H9 (cell line): ENCODE results near the gene GM2A. TPM values are rescaled to one million over a fixed set of nuclear protein-coding genes. Genes with fewer than 3 reads are reported as not detected.

Source experiments
- DNase-seq: peaks from one replicate; pipeline ENCODE4 v3.0.0-alpha.2; 2017
- H2AFZ ChIP-seq: one replicate; pipeline ENCODE4 v1.6.1; 2013; ENCODE audit warnings: mild to moderate bottlenecking, low read length, control low read depth, moderate library complexity
- H2AK5ac ChIP-seq: 2 replicates; pipeline ENCODE4 v1.6.1; 2013; ENCODE audit warnings: low read length, control low read depth, mixed read lengths; ENCODE audit not compliant: insufficient read length
- H2BK120ac ChIP-seq: one replicate; pipeline ENCODE4 v1.6.1; 2013; ENCODE audit warnings: low read depth, mild to moderate bottlenecking, low read length, control low read depth, inconsistent platforms; ENCODE audit not compliant: poor library complexity, severe bottlenecking
- H2BK12ac ChIP-seq: 2 replicates; pipeline ENCODE4 v1.6.1; 2013; ENCODE audit warnings: low read length, control low read depth, mixed read lengths, low read depth; ENCODE audit not compliant: insufficient read length
- H2BK15ac ChIP-seq: 2 replicates; pipeline ENCODE4 v1.6.1; 2013; ENCODE audit warnings: low read depth, low read length, control low read depth
- H2BK20ac ChIP-seq: one replicate; pipeline ENCODE4 v1.6.1; 2013; ENCODE audit warnings: low read depth, mild to moderate bottlenecking, low read length, control low read depth, inconsistent platforms; ENCODE audit not compliant: poor library complexity, severe bottlenecking
- H2BK5ac ChIP-seq: 2 replicates; pipeline ENCODE4 v1.6.1; 2013; ENCODE audit warnings: low read length, control low read depth, mixed read lengths; ENCODE audit not compliant: insufficient read length
- H3K14ac ChIP-seq: 2 replicates; pipeline ENCODE4 v1.6.1; 2013; ENCODE audit warnings: low read length, control low read depth; ENCODE audit not compliant: insufficient read depth
- H3K18ac ChIP-seq: 2 replicates; pipeline ENCODE4 v1.6.1; 2013; ENCODE audit warnings: low read depth, mild to moderate bottlenecking, mixed read lengths, low read length, control low read depth; ENCODE audit not compliant: insufficient read length
- H3K23ac ChIP-seq: 2 replicates; pipeline ENCODE4 v1.6.1; 2013; ENCODE audit warnings: low read length, control low read depth, mixed read lengths, low read depth; ENCODE audit not compliant: insufficient read length
- H3K23me2 ChIP-seq: 2 replicates; pipeline ENCODE4 v1.6.1; 2013; ENCODE audit warnings: low read depth, mild to moderate bottlenecking, mixed read lengths, low read length, control low read depth; ENCODE audit not compliant: insufficient read length, poor library complexity, severe bottlenecking
- H3K27ac ChIP-seq: 2 replicates; pipeline ENCODE4 v1.5.1; 2013; ENCODE audit warnings: low read length, control low read depth, mixed read lengths, low read depth; ENCODE audit not compliant: insufficient read length
- H3K27me3 ChIP-seq: 2 replicates; pipeline ENCODE4 v1.6.1; 2013; ENCODE audit warnings: low read length, control low read depth, inconsistent platforms; ENCODE audit not compliant: insufficient read depth
- H3K4ac ChIP-seq: 2 replicates; pipeline ENCODE4 v1.6.1; 2013; ENCODE audit warnings: low read depth, mild to moderate bottlenecking, control low read depth, inconsistent platforms, low read length, moderate library complexity
- H3K4me1 ChIP-seq: 2 replicates; pipeline ENCODE4 v1.6.1; 2013; ENCODE audit warnings: low read length, control low read depth, inconsistent platforms; ENCODE audit not compliant: insufficient read depth
- H3K4me2 ChIP-seq: 2 replicates; pipeline ENCODE4 v1.6.1; 2013; ENCODE audit warnings: low read length, control low read depth, mixed read lengths; ENCODE audit not compliant: insufficient read length, insufficient read depth
- H3K56ac ChIP-seq: 2 replicates; pipeline ENCODE4 v1.6.1; 2013; ENCODE audit warnings: low read depth, mild to moderate bottlenecking, mixed read lengths, low read length, control low read depth; ENCODE audit not compliant: insufficient read length
- H3K79me1 ChIP-seq: 2 replicates; pipeline ENCODE4 v1.6.1; 2013; ENCODE audit warnings: low read depth, mild to moderate bottlenecking, moderate library complexity, low read length, control low read depth, inconsistent platforms; ENCODE audit not compliant: insufficient read depth, poor library complexity, severe bottlenecking
- H3K79me2 ChIP-seq: 2 replicates; pipeline ENCODE4 v1.6.1; 2013; ENCODE audit warnings: low read length, control low read depth, inconsistent platforms; ENCODE audit not compliant: insufficient read depth
- H3K9ac ChIP-seq: 2 replicates; pipeline ENCODE4 v1.6.1; 2013; ENCODE audit warnings: low read length, control low read depth, mixed read lengths; ENCODE audit not compliant: insufficient read length; ENCODE audit errors: extremely low read depth
- H3K9me3 ChIP-seq: one replicate; pipeline ENCODE4 v1.6.1; 2013; ENCODE audit warnings: low read depth, low read length, inconsistent platforms; ENCODE audit not compliant: control insufficient read depth
- H3T11ph ChIP-seq: one replicate; pipeline ENCODE4 v1.6.1; 2013; ENCODE audit warnings: mild to moderate bottlenecking, low read length, control low read depth, inconsistent platforms
- H4K20me1 ChIP-seq: one replicate; pipeline ENCODE4 v1.6.1; 2013; ENCODE audit not compliant: control insufficient read depth, insufficient read length, insufficient read depth
- H4K5ac ChIP-seq: 2 replicates; pipeline ENCODE4 v1.6.1; 2013; ENCODE audit warnings: low read depth, mild to moderate bottlenecking, mixed read lengths, low read length, control low read depth; ENCODE audit not compliant: insufficient read length
- H4K8ac ChIP-seq: replicated peaks from 2 replicates; pipeline ENCODE4 v1.6.1; 2013; ENCODE audit warnings: low read length, control low read depth, mixed read lengths, low read depth; ENCODE audit not compliant: insufficient read length
- H4K91ac ChIP-seq: 2 replicates; pipeline ENCODE4 v1.6.1; 2013; ENCODE audit warnings: low read depth, mild to moderate bottlenecking, moderate library complexity, mixed read lengths, low read length, control low read depth; ENCODE audit not compliant: insufficient read length
- H3K27ac Mint-ChIP-seq, 3 experiments: 2 replicates in 2 of 3; 3 replicates in 1 of 3; pipeline ENCODE4 v1.8.0; 2020 to 2021; ENCODE audit warnings: mixed read lengths in 3 of 3, mild to moderate bottlenecking in 1 of 3, moderate library complexity in 1 of 3
- H3K27me3 Mint-ChIP-seq: 2 replicates; pipeline ENCODE4 v1.8.0; 2021; ENCODE audit warnings: low read depth, mild to moderate bottlenecking, moderate library complexity, mixed read lengths
- H3K36me3 Mint-ChIP-seq, 3 experiments: 2 replicates in 2 of 3; 3 replicates in 1 of 3; pipeline ENCODE4 v1.8.0; 2020 to 2021; ENCODE audit warnings: low read depth in 3 of 3, mixed read lengths in 3 of 3; ENCODE audit not compliant: insufficient read depth in 1 of 3
- H3K4me1 Mint-ChIP-seq, 2 experiments: 2 replicates each; pipeline ENCODE4 v1.8.0; 2020; ENCODE audit warnings: mixed read lengths in 2 of 2
- H3K4me3 Mint-ChIP-seq, 2 experiments: 2 replicates in 1 of 2; 3 replicates in 1 of 2; pipeline ENCODE4 v1.8.0; 2020 to 2021; ENCODE audit warnings: mild to moderate bottlenecking in 2 of 2, mixed read lengths in 2 of 2, moderate library complexity in 1 of 2
- H3K9me3 Mint-ChIP-seq, 2 experiments: 2 replicates in 1 of 2; 3 replicates in 1 of 2; pipeline ENCODE4 v1.8.0; 2020; ENCODE audit warnings: mild to moderate bottlenecking in 2 of 2, mixed read lengths in 2 of 2, moderate library complexity in 1 of 2
- WGBS: extraction: QIAGEN DNeasy Blood & Tissue Kit; methylation state at CpG from one replicate; pipeline ENCODE4 v1.1.7; 2013; ENCODE audit warnings: missing lambda C conversion rate, low lambda C conversion rate, mixed read lengths; ENCODE audit not compliant: insufficient read length; ENCODE audit errors: extremely low coverage; 5-methylcytosine and 5-hydroxymethylcytosine counted together
- total RNA-seq: library from RNA; stranded (reverse); gene quantifications from 2 replicates; pipeline ENCODE4 v1.2.1, GENCODE V29; 2021
- TF ChIP-seq, protein P1 (sequence below): fragments of 200-600 bp; sonication (generic); conservative IDR thresholded peaks from 3 replicates; pipeline ENCODE4 v1.8.0; 2021; ENCODE audit warnings: antibody characterized with exemption, mild to moderate bottlenecking

Gene GM2A
- total RNA-seq, 1 experiment from 2014 or later: 27.8 TPM

DNA sequence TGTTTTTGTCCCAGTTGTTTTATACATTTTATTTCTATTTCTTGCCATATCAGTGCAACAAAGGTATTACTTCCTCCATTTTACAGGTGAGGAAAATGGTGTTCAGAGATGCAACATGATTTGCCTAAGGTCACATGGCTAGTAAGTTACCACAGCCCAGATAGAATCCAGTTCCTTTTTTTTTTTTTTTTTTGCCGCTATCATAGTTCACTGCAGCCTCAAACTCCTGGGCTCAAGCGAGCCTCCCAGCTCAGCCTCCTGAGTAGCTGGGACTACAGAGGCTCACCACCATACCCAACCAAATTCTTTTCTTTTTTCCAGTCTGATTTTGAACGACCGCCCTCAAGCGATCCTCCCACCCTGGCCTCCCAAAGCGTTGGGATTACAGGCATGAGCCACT, 28.6 kb upstream of the GM2A start:
- no peak overlapping the region for H3K27ac ChIP-seq

More for the DNA sequence above, 28.6 kb upstream of the GM2A start:
- no CpG with 5 or more reads among the region's 6 CpGs for WGBS
- Histone ChIP-seq H3K4me1 (no peaks in the 10 kb centered on the region), H3K79me1 (no peaks in the 10 kb centered on the region), H3K56ac (no peak overlapping the region), H3T11ph (no peak overlapping the region), H3K9me3 (no peaks in the 10 kb centered on the region), H3K4ac (no peak overlapping the region), H3K4me2 (no peak overlapping the region), H4K20me1 (no peaks in the 10 kb centered on the region), H2BK15ac (no peak overlapping the region), H3K23me2 (peaks cover 3% of the 10 kb centered on the region), H2BK120ac (no peak overlapping the region), H2BK20ac (no peak overlapping the region), H4K91ac (no peak overlapping the region), H3K23ac (no peak overlapping the region), H3K79me2 (no peaks in the 10 kb centered on the region), H4K5ac (no peak overlapping the region), H3K18ac (no peak overlapping the region), H2AFZ (no peak overlapping the region), H2BK5ac (no peak overlapping the region), H2BK12ac (no peak overlapping the region), H3K14ac (no peak overlapping the region), H2AK5ac (no peak overlapping the region), H4K8ac (no peak overlapping the region), H3K27me3 (no peaks in the 10 kb centered on the region), H3K9ac (no peak overlapping the region)
- Mint-ChIP-seq H3K36me3 (peaks cover 0 to 2% (median 0%) of the 10 kb centered on the region in 3 experiments; a peak in 1 of 7 replicates), H3K27me3 (peaks cover 17% of the 10 kb centered on the region), H3K4me3 (peak overlapping the region in 1 of 2 experiments; percentile 83; a peak in 2 of 5 replicates), H3K9me3 (no peaks in the 10 kb centered on the region), H3K27ac (0 out of 7 replicates have a peak overlapping the region, but pooled peaks of 1 of the 3 experiments have one; percentile 36), H3K4me1 (peaks cover 17 to 22% of the 10 kb centered on the region in 2 experiments)
- TF ChIP-seq, protein P1, sequence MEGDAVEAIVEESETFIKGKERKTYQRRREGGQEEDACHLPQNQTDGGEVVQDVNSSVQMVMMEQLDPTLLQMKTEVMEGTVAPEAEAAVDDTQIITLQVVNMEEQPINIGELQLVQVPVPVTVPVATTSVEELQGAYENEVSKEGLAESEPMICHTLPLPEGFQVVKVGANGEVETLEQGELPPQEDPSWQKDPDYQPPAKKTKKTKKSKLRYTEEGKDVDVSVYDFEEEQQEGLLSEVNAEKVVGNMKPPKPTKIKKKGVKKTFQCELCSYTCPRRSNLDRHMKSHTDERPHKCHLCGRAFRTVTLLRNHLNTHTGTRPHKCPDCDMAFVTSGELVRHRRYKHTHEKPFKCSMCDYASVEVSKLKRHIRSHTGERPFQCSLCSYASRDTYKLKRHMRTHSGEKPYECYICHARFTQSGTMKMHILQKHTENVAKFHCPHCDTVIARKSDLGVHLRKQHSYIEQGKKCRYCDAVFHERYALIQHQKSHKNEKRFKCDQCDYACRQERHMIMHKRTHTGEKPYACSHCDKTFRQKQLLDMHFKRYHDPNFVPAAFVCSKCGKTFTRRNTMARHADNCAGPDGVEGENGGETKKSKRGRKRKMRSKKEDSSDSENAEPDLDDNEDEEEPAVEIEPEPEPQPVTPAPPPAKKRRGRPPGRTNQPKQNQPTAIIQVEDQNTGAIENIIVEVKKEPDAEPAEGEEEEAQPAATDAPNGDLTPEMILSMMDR: no peak
- DNase-seq: no peak
